ENCODE data around the gene PLSCR4. TPM values are rescaled to one million over a fixed set of nuclear protein-coding genes. Genes with fewer than 3 reads are reported as not detected.
A peak's percentile ranks its signal among the peaks of the same experiment; 100 is the strongest.

Gene PLSCR4
- total RNA-seq, 1 experiment from 2014 or later: 1.3 TPM

DNA sequence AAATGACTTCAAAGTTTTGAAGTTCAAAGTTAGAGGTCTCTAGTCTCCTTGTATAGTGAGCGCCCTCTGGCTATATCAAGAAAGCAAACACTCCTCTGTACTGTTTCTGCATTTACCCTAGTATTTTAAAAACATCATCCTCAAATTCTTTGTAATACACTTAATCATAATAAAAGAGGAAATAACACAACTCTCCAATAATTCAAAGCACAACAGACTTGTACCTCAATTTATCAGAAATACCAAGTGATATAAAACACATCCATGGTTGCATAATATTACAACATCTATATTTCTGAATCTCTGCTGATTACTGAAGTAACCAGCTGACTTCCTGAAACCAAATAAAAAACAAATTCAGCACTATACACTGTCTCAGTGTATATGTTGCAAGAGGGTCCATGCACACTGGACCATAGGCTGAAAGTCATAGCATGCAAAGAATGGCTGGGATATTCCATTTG is 102.4 kb downstream of the PLSCR4 start:
- ChIA-PET POLR2A (ENCODE audit: low non-redundant PET) (no interaction called here), CTCF (interaction anchor here (1.3 kb wide), 1 partner anchor 83 kb away, joined by 5 read pairs; no protein-coding TSS in a partner anchor)
- intact Hi-C loops (cut with micrococcal nuclease; ENCODE audit: unreplicated experiment): loop anchor here (5.0 kb wide), 1 partner anchor 81 kb away; no protein-coding TSS in a partner anchor
- no peaks in the 10 kb centered on the region for H3K36me3 ChIP-seq (ENCODE audit: insufficient read depth, low read length, poor library complexity, severe bottlenecking)
- TF ChIP-seq EZH2 (IDR thresholded peaks at IDR 0.05; ENCODE audit: borderline replicate concordance, low read depth, low read length, poor library complexity, severe bottlenecking): no peak
- TF ChIP-seq, protein P1, sequence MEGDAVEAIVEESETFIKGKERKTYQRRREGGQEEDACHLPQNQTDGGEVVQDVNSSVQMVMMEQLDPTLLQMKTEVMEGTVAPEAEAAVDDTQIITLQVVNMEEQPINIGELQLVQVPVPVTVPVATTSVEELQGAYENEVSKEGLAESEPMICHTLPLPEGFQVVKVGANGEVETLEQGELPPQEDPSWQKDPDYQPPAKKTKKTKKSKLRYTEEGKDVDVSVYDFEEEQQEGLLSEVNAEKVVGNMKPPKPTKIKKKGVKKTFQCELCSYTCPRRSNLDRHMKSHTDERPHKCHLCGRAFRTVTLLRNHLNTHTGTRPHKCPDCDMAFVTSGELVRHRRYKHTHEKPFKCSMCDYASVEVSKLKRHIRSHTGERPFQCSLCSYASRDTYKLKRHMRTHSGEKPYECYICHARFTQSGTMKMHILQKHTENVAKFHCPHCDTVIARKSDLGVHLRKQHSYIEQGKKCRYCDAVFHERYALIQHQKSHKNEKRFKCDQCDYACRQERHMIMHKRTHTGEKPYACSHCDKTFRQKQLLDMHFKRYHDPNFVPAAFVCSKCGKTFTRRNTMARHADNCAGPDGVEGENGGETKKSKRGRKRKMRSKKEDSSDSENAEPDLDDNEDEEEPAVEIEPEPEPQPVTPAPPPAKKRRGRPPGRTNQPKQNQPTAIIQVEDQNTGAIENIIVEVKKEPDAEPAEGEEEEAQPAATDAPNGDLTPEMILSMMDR (conservative IDR thresholded peaks at IDR 0.05; ENCODE audit: low read depth, low read length): peak; percentile 58; the same call in 1 of the 2 replicates
- no peaks in the 10 kb centered on the region for H3K9me3 ChIP-seq (ENCODE audit: low read depth, low read length, poor library complexity, severe bottlenecking)
- no peak overlapping the region for H3K27ac ChIP-seq (ENCODE audit: low read depth, low read length, poor library complexity, severe bottlenecking)
- BruUV-seq (replicated peaks): no TSS peak
- H3K27me3 ChIP-seq (replicated peaks; ENCODE audit: insufficient read depth, low read depth, low read length, poor library complexity): no peaks in the 10 kb centered on the region
- DNase-seq (ENCODE audit: low spot score): peak; percentile 41
- H3K4me1 ChIP-seq (ENCODE audit: insufficient read depth, low read length, poor library complexity, severe bottlenecking): peaks cover 37% of the 10 kb centered on the region
- H3K4me3 ChIP-seq (ENCODE audit: low read depth, low read length, poor library complexity, severe bottlenecking): no peak overlapping the region

DNA sequence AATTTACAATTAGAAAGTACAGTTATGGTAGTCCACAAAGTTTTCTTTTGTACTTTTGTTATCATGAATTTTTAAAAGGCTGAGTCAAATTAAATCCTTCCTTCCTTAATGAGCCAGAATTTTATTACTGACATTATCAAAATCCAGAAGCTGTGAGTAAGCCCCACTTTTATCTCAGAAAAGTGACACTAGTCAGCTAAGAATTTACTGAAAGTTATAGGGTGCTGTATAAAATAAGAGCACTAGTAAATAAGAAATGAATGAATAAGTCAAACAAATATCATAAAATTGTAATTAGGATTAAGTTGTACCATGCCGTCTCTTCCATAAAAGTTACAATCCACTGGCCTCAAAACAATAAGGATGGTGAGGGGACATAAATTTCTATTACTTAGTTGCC is 105.3 kb downstream of the PLSCR4 start:
- peak; percentile 29 for DNase-seq (ENCODE audit: low spot score)
- H3K4me1 ChIP-seq (ENCODE audit: insufficient read depth, low read length, poor library complexity, severe bottlenecking): peaks cover 57% of the 10 kb centered on the region
- TF ChIP-seq EZH2 (IDR thresholded peaks at IDR 0.05; ENCODE audit: borderline replicate concordance, low read depth, low read length, poor library complexity, severe bottlenecking): no peak
- TF ChIP-seq, protein P1 (conservative IDR thresholded peaks at IDR 0.05; ENCODE audit: low read depth, low read length): no peak
- BruUV-seq (replicated peaks): no TSS peak
- no peak overlapping the region for H3K4me3 ChIP-seq (ENCODE audit: low read depth, low read length, poor library complexity, severe bottlenecking)
- intact Hi-C loops (cut with micrococcal nuclease; ENCODE audit: unreplicated experiment): loop anchor here (5.0 kb wide), 1 partner anchor 78 kb away; no protein-coding TSS in a partner anchor
- ChIA-PET CTCF (no interaction called here), POLR2A (ENCODE audit: low non-redundant PET) (no interaction called here)
- no peaks in the 10 kb centered on the region for H3K27me3 ChIP-seq (replicated peaks; ENCODE audit: insufficient read depth, low read depth, low read length, poor library complexity)
- H3K36me3 ChIP-seq (ENCODE audit: insufficient read depth, low read length, poor library complexity, severe bottlenecking): no peaks in the 10 kb centered on the region
- H3K27ac ChIP-seq (ENCODE audit: low read depth, low read length, poor library complexity, severe bottlenecking): peak overlapping the region; percentile 2
- H3K9me3 ChIP-seq (ENCODE audit: low read depth, low read length, poor library complexity, severe bottlenecking): no peaks in the 10 kb centered on the region

DNA sequence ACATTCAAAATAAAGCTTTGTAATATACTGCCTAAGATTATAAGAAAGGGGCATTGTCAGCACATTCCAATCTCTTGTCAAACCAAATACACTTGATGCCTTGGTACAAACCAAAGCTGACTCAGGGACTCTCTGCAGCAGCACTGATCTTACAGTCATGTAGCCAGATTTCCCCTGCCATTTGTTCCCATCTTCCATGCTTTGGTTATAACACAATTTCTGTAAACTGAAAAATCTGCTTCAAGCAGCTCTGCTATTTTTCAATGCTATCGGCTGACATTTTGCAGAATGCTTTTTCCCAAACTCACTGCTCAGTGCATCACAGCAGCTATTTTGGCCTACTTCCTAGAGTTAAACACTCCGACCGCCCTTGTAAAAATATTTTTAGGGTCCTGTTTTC is 108.1 kb downstream of the PLSCR4 start:
- BruUV-seq (replicated peaks): no TSS peak
- H3K27me3 ChIP-seq (replicated peaks; ENCODE audit: insufficient read depth, low read depth, low read length, poor library complexity): no peaks in the 10 kb centered on the region
- ChIA-PET POLR2A (ENCODE audit: low non-redundant PET) (no interaction called here), CTCF (no interaction called here)
- H3K4me3 ChIP-seq (ENCODE audit: low read depth, low read length, poor library complexity, severe bottlenecking): no peak overlapping the region
- DNase-seq (ENCODE audit: low spot score): peak; percentile 54
- no peak for TF ChIP-seq EZH2 (IDR thresholded peaks at IDR 0.05; ENCODE audit: borderline replicate concordance, low read depth, low read length, poor library complexity, severe bottlenecking)
- TF ChIP-seq, protein P1 (conservative IDR thresholded peaks at IDR 0.05; ENCODE audit: low read depth, low read length): no peak
- no peaks in the 10 kb centered on the region for H3K9me3 ChIP-seq (ENCODE audit: low read depth, low read length, poor library complexity, severe bottlenecking)
- peaks cover 69% of the 10 kb centered on the region for H3K4me1 ChIP-seq (ENCODE audit: insufficient read depth, low read length, poor library complexity, severe bottlenecking)
- H3K27ac ChIP-seq (ENCODE audit: low read depth, low read length, poor library complexity, severe bottlenecking): no peak overlapping the region
- no peaks in the 10 kb centered on the region for H3K36me3 ChIP-seq (ENCODE audit: insufficient read depth, low read length, poor library complexity, severe bottlenecking)
- intact Hi-C loops (cut with micrococcal nuclease; ENCODE audit: unreplicated experiment): no loop called here

Other genes with a start within 250 kb of the PLSCR4 start
- gene PLOD2, start 89.9 kb downstream of the PLSCR4 start, total RNA-seq (2021): 34.6 and 35.2 TPM in 2 replicates
- not detected in 2 replicates for gene PLSCR2, start 218.5 kb upstream of the PLSCR4 start, total RNA-seq (2021)